Duodenal mucosa (tissue), 2 donors: ENCODE measurements around the gene IL19.

Source experiments
- H3K27ac ChIP-seq: one replicate; pipeline ENCODE4 v1.7.0; 2013; ENCODE audit warnings: low read depth, low read length
- H3K27me3 ChIP-seq, 2 donors: one replicate each; pipeline ENCODE4 v1.7.0; 2013; ENCODE audit warnings: low read length in 2 of 2, control low read depth in 1 of 2; ENCODE audit not compliant: insufficient read depth in 2 of 2, control insufficient read depth in 1 of 2
- H3K36me3 ChIP-seq, 2 donors: one replicate each; pipeline ENCODE4 v1.7.0; 2013; ENCODE audit warnings: low read length in 2 of 2, control low read depth in 1 of 2; ENCODE audit not compliant: insufficient read depth in 2 of 2, control insufficient read depth in 1 of 2
- H3K4me1 ChIP-seq, 2 donors: one replicate each; pipeline ENCODE4 v1.7.0; 2013; ENCODE audit warnings: low read length in 2 of 2, control low read depth in 1 of 2; ENCODE audit not compliant: insufficient read depth in 2 of 2, control insufficient read depth in 1 of 2
- H3K4me3 ChIP-seq, 2 donors: one replicate each; pipeline ENCODE4 v1.7.0; 2013; ENCODE audit warnings: low read length in 2 of 2, low read depth in 1 of 2
- H3K9ac ChIP-seq, 2 donors: one replicate each; pipeline ENCODE4 v1.7.0; 2013; ENCODE audit warnings: low read length in 2 of 2, low read depth in 1 of 2
- H3K9me3 ChIP-seq, 2 donors: one replicate each; pipeline ENCODE4 v1.7.0; 2013; ENCODE audit warnings: low read length in 2 of 2, control low read depth in 1 of 2; ENCODE audit not compliant: control insufficient read depth in 1 of 2

The IL19 gene

GRCh38 chr1:206787891-206788290 lies 17.3 kb downstream of the IL19 start:
- H3K9ac ChIP-seq = no peak overlapping the region
- H3K4me1 ChIP-seq = no peaks in the 10 kb centered on the region
- no peaks in the 10 kb centered on the region for H3K9me3 ChIP-seq
- H3K36me3 ChIP-seq = no peaks in the 10 kb centered on the region
- H3K4me3 ChIP-seq = no peak overlapping the region
- H3K27me3 ChIP-seq = no peaks in the 10 kb centered on the region
- no peak overlapping the region for H3K27ac ChIP-seq

GRCh38 chr1:206788487-206789050 lies 18.0 kb downstream of the IL19 start:
- Histone ChIP-seq H3K27me3 (no peaks in the 10 kb centered on the region), H3K9ac (no peak overlapping the region), H3K9me3 (no peaks in the 10 kb centered on the region), H3K27ac (no peak overlapping the region), H3K4me3 (no peak overlapping the region), H3K4me1 (no peaks in the 10 kb centered on the region), H3K36me3 (no peaks in the 10 kb centered on the region)

- no peak overlapping the region for H3K9ac ChIP-seq
- H3K4me1 ChIP-seq = no peaks in the 10 kb centered on the region
- H3K36me3 ChIP-seq = no peaks in the 10 kb centered on the region
- no peak overlapping the region for H3K4me3 ChIP-seq
- H3K9me3 ChIP-seq = no peaks in the 10 kb centered on the region
- H3K27ac ChIP-seq = no peak overlapping the region
- H3K27me3 ChIP-seq = no peaks in the 10 kb centered on the region
Measured at GRCh38 chr1:206790502-206791250, 20.1 kb downstream of the IL19 start.

GRCh38 chr1:206792939-206793607 lies 22.5 kb downstream of the IL19 start:
- Histone ChIP-seq H3K9me3 (no peaks in the 10 kb centered on the region), H3K36me3 (no peaks in the 10 kb centered on the region), H3K9ac (no peak overlapping the region), H3K27ac (no peak overlapping the region), H3K27me3 (no peaks in the 10 kb centered on the region), H3K4me3 (no peak overlapping the region), H3K4me1 (no peaks in the 10 kb centered on the region)

- Histone ChIP-seq H3K4me3 (no peak overlapping the region), H3K4me1 (no peaks in the 10 kb centered on the region), H3K27me3 (no peaks in the 10 kb centered on the region), H3K9ac (no peak overlapping the region), H3K27ac (no peak overlapping the region), H3K36me3 (no peaks in the 10 kb centered on the region), H3K9me3 (no peaks in the 10 kb centered on the region)
Measured at GRCh38 chr1:206793620-206794019, 23.0 kb downstream of the IL19 start.

GRCh38 chr1:206794294-206794908 lies 23.8 kb downstream of the IL19 start:
- H3K4me3 ChIP-seq = no peak overlapping the region
- no peaks in the 10 kb centered on the region for H3K36me3 ChIP-seq
- H3K9me3 ChIP-seq = no peaks in the 10 kb centered on the region
- H3K27ac ChIP-seq = no peak overlapping the region
- peaks cover 0 to 4% of the 10 kb centered on the region in 2 donors for H3K27me3 ChIP-seq
- H3K9ac ChIP-seq = no peak overlapping the region
- no peaks in the 10 kb centered on the region for H3K4me1 ChIP-seq

- Histone ChIP-seq H3K36me3 (no peaks in the 10 kb centered on the region), H3K4me3 (no peak overlapping the region), H3K9ac (no peak overlapping the region), H3K9me3 (no peaks in the 10 kb centered on the region), H3K27me3 (peaks cover 0 to 4% of the 10 kb centered on the region in 2 donors), H3K4me1 (no peaks in the 10 kb centered on the region), H3K27ac (no peak overlapping the region)
Measured at GRCh38 chr1:206796116-206796515, 25.5 kb downstream of the IL19 start.

GRCh38 chr1:206796981-206797402 lies 26.4 kb downstream of the IL19 start:
- no peaks in the 10 kb centered on the region for H3K4me1 ChIP-seq
- no peaks in the 10 kb centered on the region for H3K36me3 ChIP-seq
- H3K9ac ChIP-seq = no peak overlapping the region
- H3K9me3 ChIP-seq = no peaks in the 10 kb centered on the region
- no peak overlapping the region for H3K27ac ChIP-seq
- H3K27me3 ChIP-seq = peaks cover 0 to 4% of the 10 kb centered on the region in 2 donors
- H3K4me3 ChIP-seq = no peak overlapping the region

- H3K27ac ChIP-seq = no peak overlapping the region
- H3K9me3 ChIP-seq = no peaks in the 10 kb centered on the region
- H3K4me1 ChIP-seq = no peaks in the 10 kb centered on the region
- no peaks in the 10 kb centered on the region for H3K36me3 ChIP-seq
- H3K4me3 ChIP-seq = no peak overlapping the region
- peaks cover 0 to 4% of the 10 kb centered on the region in 2 donors for H3K27me3 ChIP-seq
- no peak overlapping the region for H3K9ac ChIP-seq
Measured at GRCh38 chr1:206797534-206798383, 27.2 kb downstream of the IL19 start.
